Testis (tissue), 2 donors: ENCODE data around the gene SQSTM1.

ENCODE experiments used
- POLR2A ChIP-seq: fragments of 450-650 bp; IDR thresholded peaks from one replicate; pipeline ENCODE4 v1.6.1; 2017; ENCODE audit warnings: antibody characterized with exemption, mild to moderate bottlenecking, moderate library complexity
- TF ChIP-seq, protein P1 (sequence below), 3 experiments: fragments of 450-650 bp in 2 of 3; fragments of 200-600 bp in 1 of 3; sonication (generic) in 1 of 3; IDR thresholded peaks; one replicate each; pipeline ENCODE4 v1.5.1; 2016 to 2019; ENCODE audit warnings: antibody characterized with exemption in 3 of 3, mild to moderate bottlenecking in 2 of 3, moderate library complexity in 1 of 3

DNA sequence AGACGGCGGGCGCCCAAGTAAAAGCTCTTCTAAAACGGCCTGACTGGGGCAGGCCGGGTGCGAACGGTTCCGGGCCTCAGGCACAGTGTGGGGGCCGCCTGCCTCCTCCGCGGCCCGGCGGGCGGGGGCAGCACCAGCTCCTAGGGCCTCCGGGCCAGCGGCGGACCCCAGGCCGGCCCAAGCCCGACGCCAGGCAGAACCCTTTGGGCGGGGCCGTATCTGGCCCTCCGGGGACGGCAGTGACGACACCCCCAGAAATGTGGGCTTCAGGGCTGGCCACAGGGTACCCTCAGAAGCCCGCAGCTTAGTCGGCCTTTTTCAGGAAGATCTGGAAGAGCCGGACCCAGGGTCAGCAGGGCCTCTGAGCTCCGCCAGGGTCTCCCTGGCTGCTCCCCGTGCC, 23.0 kb upstream of the SQSTM1 start:
- no peak for TF ChIP-seq POLR2A
- TF ChIP-seq, protein P1, sequence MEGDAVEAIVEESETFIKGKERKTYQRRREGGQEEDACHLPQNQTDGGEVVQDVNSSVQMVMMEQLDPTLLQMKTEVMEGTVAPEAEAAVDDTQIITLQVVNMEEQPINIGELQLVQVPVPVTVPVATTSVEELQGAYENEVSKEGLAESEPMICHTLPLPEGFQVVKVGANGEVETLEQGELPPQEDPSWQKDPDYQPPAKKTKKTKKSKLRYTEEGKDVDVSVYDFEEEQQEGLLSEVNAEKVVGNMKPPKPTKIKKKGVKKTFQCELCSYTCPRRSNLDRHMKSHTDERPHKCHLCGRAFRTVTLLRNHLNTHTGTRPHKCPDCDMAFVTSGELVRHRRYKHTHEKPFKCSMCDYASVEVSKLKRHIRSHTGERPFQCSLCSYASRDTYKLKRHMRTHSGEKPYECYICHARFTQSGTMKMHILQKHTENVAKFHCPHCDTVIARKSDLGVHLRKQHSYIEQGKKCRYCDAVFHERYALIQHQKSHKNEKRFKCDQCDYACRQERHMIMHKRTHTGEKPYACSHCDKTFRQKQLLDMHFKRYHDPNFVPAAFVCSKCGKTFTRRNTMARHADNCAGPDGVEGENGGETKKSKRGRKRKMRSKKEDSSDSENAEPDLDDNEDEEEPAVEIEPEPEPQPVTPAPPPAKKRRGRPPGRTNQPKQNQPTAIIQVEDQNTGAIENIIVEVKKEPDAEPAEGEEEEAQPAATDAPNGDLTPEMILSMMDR (IDR thresholded peaks at IDR 0.05): no peak
